Transverse colon (tissue), 4 donors: Measurements from ENCODE around the gene SAPCD1.

ENCODE experiments used
- CTCF ChIP-seq, 5 experiments: fragments of 200-600 bp in 3 of 5; fragments of 450-650 bp in 2 of 5; sonication (generic) in 3 of 5; IDR thresholded peaks; 1 replicate in 2 of 5; 2 replicates in 3 of 5; pipeline ENCODE4 v1.5.1; 2016 to 2017; ENCODE audit warnings: antibody characterized with exemption in 5 of 5, inconsistent platforms in 3 of 5, mild to moderate bottlenecking in 2 of 5, moderate library complexity in 1 of 5
- EP300 ChIP-seq: sonication (generic); formaldehyde crosslinking; IDR thresholded peaks from one replicate; pipeline ENCODE4 v1.6.1; 2017; ENCODE audit warnings: antibody characterized with exemption, low read depth
- POLR2AphosphoS5 ChIP-seq, 3 donors: sonication (generic); formaldehyde crosslinking; IDR thresholded peaks; one replicate each; pipeline ENCODE4 v1.6.1; 2016; ENCODE audit warnings: antibody characterized with exemption in 3 of 3

- TF ChIP-seq POLR2AphosphoS5 (IDR thresholded peaks at IDR 0.05) (no peak), CTCF (IDR thresholded peaks at IDR 0.05) (no peak), EP300 (no peak)
These were observed 30.4 kb upstream of the SAPCD1 start for GRCh38 chr6:31732029-31732428.
